Activated B cell treated with CpG ODN at 0.5 μM for 24 hours (primary cell): ENCODE measurements around the gene GALNT2. TPM values are rescaled to one million over a fixed set of nuclear protein-coding genes. Genes with fewer than 3 reads are reported as not detected.
A peak's percentile ranks its signal among the peaks of the same experiment; 100 is the strongest.

Experiments
- ATAC-seq: fragments of 200-7000 bp; cut with Tn5 transposase; one replicate; pipeline ENCODE4 v1.10.0; 2021; ENCODE audit warnings: low read depth, mild to moderate bottlenecking, moderate library complexity
- CTCF ChIA-PET: fragments of 350-600 bp; sonication (Branson Sonifier 250); formaldehyde crosslinking; loops from one replicate; lab custom pipeline; 2021; ENCODE audit warnings: antibody characterized with exemption; lab: Charles Lee
- POLR2A ChIA-PET: fragments of 350-600 bp; sonication (Branson Sonifier 250); formaldehyde crosslinking; loops from one replicate; lab custom pipeline; 2021; ENCODE audit warnings: antibody characterized with exemption; lab: Charles Lee
- DNase-seq: peaks from one replicate; pipeline ENCODE4 v3.0.0; 2022
- H3K27ac Mint-ChIP-seq: one replicate; pipeline ENCODE4 v1.8.0; 2020; ENCODE audit warnings: mixed read lengths
- H3K27me3 Mint-ChIP-seq: one replicate; pipeline ENCODE4 v1.8.0; 2021; ENCODE audit warnings: mixed read lengths
- H3K36me3 Mint-ChIP-seq: one replicate; pipeline ENCODE4 v1.8.0; 2021; ENCODE audit warnings: low read depth, mixed read lengths
- H3K4me1 Mint-ChIP-seq: one replicate; pipeline ENCODE4 v1.8.0; 2021; ENCODE audit warnings: mixed read lengths
- H3K4me3 Mint-ChIP-seq: one replicate; pipeline ENCODE4 v1.8.0; 2020; ENCODE audit warnings: mild to moderate bottlenecking, mixed read lengths
- H3K9me3 Mint-ChIP-seq: one replicate; pipeline ENCODE4 v1.8.0; 2020; ENCODE audit warnings: mixed read lengths
- CTCF ChIP-seq: fragments of 200-600 bp; IDR thresholded peaks from one replicate; pipeline ENCODE4 v1.8.0; 2022; ENCODE audit warnings: antibody characterized with exemption, mild to moderate bottlenecking
- intact Hi-C: fragments of 100-400 bp; cut with micrococcal nuclease; formaldehyde crosslinking; loops from one replicate; pipeline ENCODE4 v1.15.1; 2024
- total RNA-seq: library from RNA; stranded (reverse); gene quantifications from 2 replicates; pipeline ENCODE4 v1.2.3, GENCODE V29; 2022

Gene GALNT2
- total RNA-seq, 1 donor from 2014 or later = 108 TPM

GRCh38 chr1:230303069-230303468 is 236.0 kb downstream of the GALNT2 start:
- no peak for ATAC-seq
- Mint-ChIP-seq H3K27me3 (no peaks in the 10 kb centered on the region), H3K4me1 (peaks cover 67% of the 10 kb centered on the region), H3K27ac (no peak overlapping the region), H3K9me3 (no peaks in the 10 kb centered on the region), H3K36me3 (no peaks in the 10 kb centered on the region), H3K4me3 (no peak overlapping the region)
- POLR2A ChIA-PET = interaction anchor here (1.4 kb wide), 1 partner anchor 180 kb away, joined by 4 read pairs; no protein-coding TSS in a partner anchor
- intact Hi-C loops = loop anchor here (5.0 to 10.0 kb wide), 4 partner anchors 136 to 458 kb away; partner anchors contain the start of gene GALNT2
- no peak for DNase-seq
- CTCF ChIA-PET = interaction anchor here (1.2 kb wide), 1 partner anchor 642 kb away, joined by 5 read pairs; no protein-coding TSS in a partner anchor
- TF ChIP-seq CTCF = no peak

- ATAC-seq (no peak), DNase-seq (no peak)
- CTCF ChIA-PET = interaction anchor here (1.1 to 11.6 kb wide), 3 partner anchors 10 to 643 kb away, joined by 3 to 116 read pairs (median 3); no protein-coding TSS in a partner anchor
- no peaks in the 10 kb centered on the region for H3K27me3 Mint-ChIP-seq
- H3K4me1 Mint-ChIP-seq = peaks cover 65% of the 10 kb centered on the region
- H3K9me3 Mint-ChIP-seq = no peaks in the 10 kb centered on the region
- no peak overlapping the region for H3K27ac Mint-ChIP-seq
- no peak for TF ChIP-seq CTCF
- POLR2A ChIA-PET = interaction anchor here (1.4 kb wide), 1 partner anchor 30 kb away, joined by 3 read pairs; no protein-coding TSS in a partner anchor
- no peak overlapping the region for H3K4me3 Mint-ChIP-seq
- no peaks in the 10 kb centered on the region for H3K36me3 Mint-ChIP-seq
- intact Hi-C loops = loop anchor here (5.0 to 10.0 kb wide), 4 partner anchors 137 to 459 kb away; partner anchors contain the start of gene GALNT2
These were observed 236.8 kb downstream of the GALNT2 start for GRCh38 chr1:230303822-230304221.

DNA sequence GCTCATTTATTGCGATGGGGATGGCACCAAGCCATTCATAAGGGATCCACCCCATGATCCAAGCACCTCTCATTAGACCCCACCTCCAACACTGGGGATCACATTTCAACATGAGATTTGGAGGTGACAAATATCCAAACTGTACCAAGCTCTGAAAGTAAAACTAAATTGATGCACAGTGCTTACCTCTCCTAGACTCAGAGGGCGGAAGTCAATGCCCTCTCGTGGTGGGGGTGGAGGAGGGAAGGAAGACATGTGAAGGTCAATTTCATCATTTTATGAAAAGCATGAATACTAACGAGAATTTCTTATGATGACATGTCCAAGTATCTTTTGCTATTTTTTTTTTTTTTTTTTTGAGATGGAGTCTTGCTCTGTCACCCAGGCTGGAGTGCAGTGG is 239.1 kb downstream of the GALNT2 start:
- ChIA-PET CTCF (interaction anchor here (0.8 to 11.6 kb wide), 8 partner anchors 11 to 649 kb away, joined by 3 to 116 read pairs (median 4); no protein-coding TSS in a partner anchor), POLR2A (interaction anchor here (0.7 to 1.5 kb wide), 3 partner anchors 35 to 795 kb away, joined by 3 to 8 read pairs (median 5); no protein-coding TSS in a partner anchor)
- ATAC-seq (peak; percentile 76), DNase-seq (no peak)
- intact Hi-C loops = loop anchor here (5.0 to 10.0 kb wide), 2 partner anchors 34 to 461 kb away; no protein-coding TSS in a partner anchor
- no peak for TF ChIP-seq CTCF
- Mint-ChIP-seq H3K36me3 (no peaks in the 10 kb centered on the region), H3K4me3 (no peak overlapping the region), H3K9me3 (no peaks in the 10 kb centered on the region), H3K4me1 (peaks cover 47% of the 10 kb centered on the region), H3K27ac (no peak overlapping the region), H3K27me3 (no peaks in the 10 kb centered on the region)

- ATAC-seq (no peak), DNase-seq (no peak)
- H3K36me3 Mint-ChIP-seq = no peaks in the 10 kb centered on the region
- peaks cover 2% of the 10 kb centered on the region for H3K27me3 Mint-ChIP-seq
- peaks cover 36% of the 10 kb centered on the region for H3K4me1 Mint-ChIP-seq
- H3K27ac Mint-ChIP-seq = no peak overlapping the region
- H3K4me3 Mint-ChIP-seq = no peak overlapping the region
- intact Hi-C loops = loop anchor here (5.0 to 10.0 kb wide), 2 partner anchors 35 to 462 kb away; no protein-coding TSS in a partner anchor
- no peak for TF ChIP-seq CTCF
- H3K9me3 Mint-ChIP-seq = no peaks in the 10 kb centered on the region
- ChIA-PET CTCF (interaction anchor here (0.7 to 11.6 kb wide), 2 partner anchors 592 to 646 kb away, joined by 3 to 116 read pairs; no protein-coding TSS in a partner anchor), POLR2A (interaction anchor here (1.0 kb wide), 1 partner anchor 240 kb away, joined by 3 read pairs; the partner anchor contains the start of gene GALNT2)
These were observed 240.2 kb downstream of the GALNT2 start for GRCh38 chr1:230307213-230307612.

DNA sequence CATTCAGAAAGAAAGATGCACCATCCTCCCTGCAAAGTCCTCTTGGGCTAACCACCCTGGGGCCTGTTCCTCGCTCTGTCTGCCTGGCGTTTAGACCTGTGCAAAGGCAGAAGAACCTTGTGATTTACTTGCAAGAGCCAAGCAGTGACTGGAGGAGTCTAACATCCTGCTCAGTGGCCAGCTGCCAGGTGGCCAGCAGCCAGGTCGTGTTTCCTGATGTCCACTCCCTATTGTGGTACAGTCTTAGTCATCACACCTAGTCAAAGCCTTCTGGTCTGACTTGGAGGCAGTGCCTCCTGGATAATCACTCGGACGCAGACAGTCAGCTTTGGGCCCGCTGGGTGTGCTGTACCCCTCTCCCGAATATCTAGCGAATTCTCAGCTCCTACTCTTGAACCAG is 241.0 kb downstream of the GALNT2 start:
- no peaks in the 10 kb centered on the region for H3K9me3 Mint-ChIP-seq
- no peak overlapping the region for H3K27ac Mint-ChIP-seq
- H3K4me3 Mint-ChIP-seq = no peak overlapping the region
- DNase-seq (no peak), ATAC-seq (no peak)
- no peaks in the 10 kb centered on the region for H3K36me3 Mint-ChIP-seq
- intact Hi-C loops = loop anchor here (5.0 to 10.0 kb wide), 2 partner anchors 36 to 463 kb away; no protein-coding TSS in a partner anchor
- CTCF ChIA-PET = interaction anchor here (11.6 kb wide), 1 partner anchor 647 kb away, joined by 116 read pairs; no protein-coding TSS in a partner anchor
- peaks cover 28% of the 10 kb centered on the region for H3K4me1 Mint-ChIP-seq
- no peak for TF ChIP-seq CTCF
- H3K27me3 Mint-ChIP-seq = peaks cover 4% of the 10 kb centered on the region
- POLR2A ChIA-PET = no interaction called here
